Measurements from ENCODE around the gene NFIB. TPM values are rescaled to one million over a fixed set of nuclear protein-coding genes. Genes with fewer than 3 reads are reported as not detected.

NFIB gene
- total RNA-seq, 5 donors from 2014 or later (not counting 1 experiment from before 2014, with no cell fraction given) = 0.15 to 0.89 (median 0.39) TPM; not detected in 1

DNA sequence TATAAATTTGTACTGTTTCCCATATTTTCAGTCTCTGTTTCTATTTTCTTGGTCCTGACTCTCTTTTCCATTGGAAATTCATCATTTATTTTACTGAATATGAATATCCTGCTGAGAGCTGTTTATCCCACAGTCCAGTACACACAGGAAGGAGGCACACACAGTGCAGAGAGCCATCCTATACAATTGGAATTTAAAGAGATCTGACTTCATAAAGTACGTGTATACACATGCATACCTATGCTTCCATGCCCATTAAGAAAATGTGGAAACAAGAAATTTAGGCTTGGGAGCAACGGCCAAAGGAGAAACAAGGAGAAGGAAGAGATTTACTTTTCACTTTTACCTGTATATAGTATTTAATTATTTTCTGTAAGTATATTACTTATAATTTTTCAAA, 99.2 kb downstream of the NFIB start:
- ChIA-PET CTCF (no interaction called here), POLR2A (no interaction called here)
- Mint-ChIP-seq H3K27ac (no peak overlapping the region), H3K27me3 (peaks cover 7 to 8% of the 10 kb centered on the region in 2 donors), H3K36me3 (no peaks in the 10 kb centered on the region), H3K4me1 (no peaks in the 10 kb centered on the region), H3K4me3 (no peak overlapping the region), H3K9me3 (no peaks in the 10 kb centered on the region)
- DNase-seq = no peak
- ATAC-seq (replicated peaks in 1 of 4) = no peak
- H3K4me1 ChIP-seq (ENCODE audit: control insufficient read depth in 1 of 2, extremely low read depth in 1 of 2, insufficient read depth in 2 of 2, low read length in 2 of 2) = no peaks in the 10 kb centered on the region
- H3K27me3 ChIP-seq (replicated peaks in 1 of 2; ENCODE audit: control insufficient read depth in 2 of 2, extremely low read depth in 1 of 2, insufficient read depth in 2 of 2, low read length in 1 of 2) = no peaks in the 10 kb centered on the region
- H3K4me3 ChIP-seq (ENCODE audit: control insufficient read depth in 1 of 2, extremely low read depth in 1 of 2, low read length in 1 of 2) = no peak overlapping the region
- no CpG with 5 or more reads among the region's 2 CpGs for WGBS (ENCODE audit: insufficient coverage)
- H3K27ac ChIP-seq (ENCODE audit: low read length) = no peak overlapping the region
- H3K9me3 ChIP-seq = no peaks in the 10 kb centered on the region
- H3K36me3 ChIP-seq (ENCODE audit: control insufficient read depth in 2 of 2, extremely low read depth in 1 of 2, insufficient read depth in 1 of 2, low read length in 1 of 2) = no peaks in the 10 kb centered on the region

DNA sequence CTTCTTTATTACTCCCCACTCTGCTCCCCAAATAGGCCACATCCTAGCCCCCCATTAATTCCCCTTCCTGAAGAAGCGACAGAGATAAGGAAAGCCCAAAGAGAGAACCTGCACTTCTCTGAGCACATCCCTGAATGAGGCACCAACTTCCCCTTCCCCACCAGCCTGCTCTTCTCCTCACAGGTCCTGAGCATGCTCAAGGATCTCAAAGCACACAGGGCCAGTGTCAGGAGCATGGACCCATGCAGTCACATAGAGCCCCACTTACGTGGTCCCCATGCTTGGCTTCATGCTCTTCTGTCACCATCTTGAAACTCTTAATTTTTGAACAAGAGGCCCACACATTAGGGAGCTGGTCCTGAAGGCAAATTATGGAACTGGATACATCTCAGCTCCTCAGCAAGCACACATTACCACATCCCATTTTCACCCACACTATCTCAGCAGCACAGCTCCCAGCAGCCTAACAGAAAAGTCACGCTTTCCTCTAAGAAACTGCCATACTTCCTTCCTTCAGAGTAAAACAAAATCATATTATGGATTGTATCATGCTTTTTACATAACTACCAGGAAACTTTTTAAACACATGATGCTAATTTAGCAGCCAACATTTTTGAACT, 99.8 kb downstream of the NFIB start:
- Histone ChIP-seq H3K27ac (ENCODE audit: low read length) (no peak overlapping the region), H3K9me3 (no peaks in the 10 kb centered on the region), H3K36me3 (ENCODE audit: control insufficient read depth in 2 of 2, extremely low read depth in 1 of 2, insufficient read depth in 1 of 2, low read length in 1 of 2) (no peaks in the 10 kb centered on the region), H3K27me3 (replicated peaks in 1 of 2; ENCODE audit: control insufficient read depth in 2 of 2, extremely low read depth in 1 of 2, insufficient read depth in 2 of 2, low read length in 1 of 2) (no peaks in the 10 kb centered on the region), H3K4me1 (ENCODE audit: control insufficient read depth in 1 of 2, extremely low read depth in 1 of 2, insufficient read depth in 2 of 2, low read length in 2 of 2) (no peaks in the 10 kb centered on the region), H3K4me3 (ENCODE audit: control insufficient read depth in 1 of 2, extremely low read depth in 1 of 2, low read length in 1 of 2) (no peak overlapping the region)
- no peaks in the 10 kb centered on the region for H3K4me1 Mint-ChIP-seq
- ATAC-seq (replicated peaks in 1 of 4) (no peak), DNase-seq (no peak)
- peaks cover 7 to 11% of the 10 kb centered on the region in 2 donors for H3K27me3 Mint-ChIP-seq
- POLR2A ChIA-PET = no interaction called here
- H3K9me3 Mint-ChIP-seq = no peaks in the 10 kb centered on the region
- CTCF ChIA-PET = no interaction called here
- no peak overlapping the region for H3K27ac Mint-ChIP-seq
- no peak overlapping the region for H3K4me3 Mint-ChIP-seq
- WGBS (ENCODE audit: insufficient coverage) = 78% methylated on average over 3 of the region's 3 CpGs
- H3K36me3 Mint-ChIP-seq = no peaks in the 10 kb centered on the region

DNA sequence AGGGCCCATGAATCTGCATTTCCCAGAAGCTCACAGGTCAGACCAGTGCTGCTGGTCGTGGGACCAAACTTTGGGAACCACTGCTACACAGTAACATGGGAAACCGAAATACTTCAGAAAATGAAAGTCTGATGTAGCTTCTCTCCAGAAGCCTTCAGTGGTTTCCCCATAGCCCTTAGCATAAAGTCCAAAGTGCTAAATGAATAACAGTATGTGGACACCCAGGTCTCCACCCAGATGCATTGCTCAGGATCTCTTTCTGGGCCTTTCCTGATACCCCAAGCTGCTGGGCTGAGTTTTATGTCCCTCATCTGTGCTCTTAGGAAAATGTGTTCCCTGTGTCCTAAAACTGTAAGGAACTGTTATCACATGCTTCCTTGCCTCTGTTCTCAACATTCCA, 100.4 kb downstream of the NFIB start:
- no peak overlapping the region for H3K27ac ChIP-seq (ENCODE audit: low read length)
- H3K9me3 ChIP-seq = no peaks in the 10 kb centered on the region
- CTCF ChIA-PET = no interaction called here
- H3K27me3 ChIP-seq (replicated peaks in 1 of 2; ENCODE audit: control insufficient read depth in 2 of 2, extremely low read depth in 1 of 2, insufficient read depth in 2 of 2, low read length in 1 of 2) = no peaks in the 10 kb centered on the region
- Mint-ChIP-seq H3K27ac (no peak overlapping the region), H3K4me1 (no peaks in the 10 kb centered on the region), H3K27me3 (peaks cover 7 to 11% of the 10 kb centered on the region in 2 donors), H3K36me3 (no peaks in the 10 kb centered on the region), H3K4me3 (no peak overlapping the region), H3K9me3 (no peaks in the 10 kb centered on the region)
- ATAC-seq (replicated peaks in 1 of 4) (no peak), DNase-seq (no peak)
- no peaks in the 10 kb centered on the region for H3K36me3 ChIP-seq (ENCODE audit: control insufficient read depth in 2 of 2, extremely low read depth in 1 of 2, insufficient read depth in 1 of 2, low read length in 1 of 2)
- H3K4me3 ChIP-seq (ENCODE audit: control insufficient read depth in 1 of 2, extremely low read depth in 1 of 2, low read length in 1 of 2) = no peak overlapping the region
- no peaks in the 10 kb centered on the region for H3K4me1 ChIP-seq (ENCODE audit: control insufficient read depth in 1 of 2, extremely low read depth in 1 of 2, insufficient read depth in 2 of 2, low read length in 2 of 2)
- 43% methylated on average over 1 of the region's 2 CpGs for WGBS (ENCODE audit: insufficient coverage)
- POLR2A ChIA-PET = no interaction called here

DNA sequence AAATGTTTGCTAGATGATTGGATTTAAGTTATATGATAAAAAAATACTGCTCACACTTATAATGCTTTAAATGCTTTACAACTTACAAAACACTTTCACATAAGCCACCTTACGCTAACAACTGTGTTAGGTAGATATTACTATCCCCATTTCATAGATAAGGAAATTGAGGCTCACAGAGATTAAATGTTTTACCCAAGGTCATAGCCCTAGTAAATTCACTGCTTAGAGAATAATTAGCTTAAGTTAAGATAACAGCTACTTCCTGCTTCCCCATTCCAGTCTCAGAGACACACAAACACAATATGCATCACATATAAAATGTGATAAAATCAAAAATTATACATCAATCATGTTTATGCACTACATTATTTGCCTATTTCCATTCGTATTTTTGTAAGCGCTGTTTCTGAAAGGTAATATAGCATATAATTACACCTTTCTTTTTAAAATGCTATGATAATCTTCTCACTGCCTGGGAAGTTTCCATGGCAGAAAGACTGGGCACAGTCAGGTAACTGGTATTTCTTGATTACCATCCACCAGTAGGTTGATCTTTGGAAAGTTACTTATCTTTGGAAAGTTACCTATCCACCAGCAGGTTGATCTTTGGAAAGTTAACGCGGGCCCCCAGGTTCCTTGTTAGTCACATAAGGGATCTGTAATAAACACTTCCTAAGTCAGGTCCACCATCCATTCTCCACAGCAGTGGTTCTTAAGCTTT, 101.1 kb downstream of the NFIB start:
- H3K4me1 Mint-ChIP-seq = no peaks in the 10 kb centered on the region
- H3K9me3 Mint-ChIP-seq = no peaks in the 10 kb centered on the region
- no peak overlapping the region for H3K27ac Mint-ChIP-seq
- no peak overlapping the region for H3K4me3 Mint-ChIP-seq
- ChIA-PET POLR2A (no interaction called here), CTCF (interaction anchor here in 1 of 2 donors (0.6 kb wide), 2 partner anchors 10 to 73 kb away, joined by 3 read pairs; no protein-coding TSS in a partner anchor)
- no peak overlapping the region for H3K4me3 ChIP-seq (ENCODE audit: control insufficient read depth in 1 of 2, extremely low read depth in 1 of 2, low read length in 1 of 2)
- DNase-seq (no peak), ATAC-seq (replicated peaks in 1 of 4) (no peak)
- H3K27me3 ChIP-seq (replicated peaks in 1 of 2; ENCODE audit: control insufficient read depth in 2 of 2, extremely low read depth in 1 of 2, insufficient read depth in 2 of 2, low read length in 1 of 2) = no peaks in the 10 kb centered on the region
- no peaks in the 10 kb centered on the region for H3K4me1 ChIP-seq (ENCODE audit: control insufficient read depth in 1 of 2, extremely low read depth in 1 of 2, insufficient read depth in 2 of 2, low read length in 2 of 2)
- H3K27ac ChIP-seq (ENCODE audit: low read length) = no peak overlapping the region
- WGBS (ENCODE audit: insufficient coverage) = 60% methylated on average over 1 of the region's 5 CpGs
- H3K36me3 Mint-ChIP-seq = no peaks in the 10 kb centered on the region
- H3K36me3 ChIP-seq (ENCODE audit: control insufficient read depth in 2 of 2, extremely low read depth in 1 of 2, insufficient read depth in 1 of 2, low read length in 1 of 2) = no peaks in the 10 kb centered on the region
- H3K9me3 ChIP-seq = no peaks in the 10 kb centered on the region
- H3K27me3 Mint-ChIP-seq = peaks cover 7 to 11% of the 10 kb centered on the region in 2 donors

DNA sequence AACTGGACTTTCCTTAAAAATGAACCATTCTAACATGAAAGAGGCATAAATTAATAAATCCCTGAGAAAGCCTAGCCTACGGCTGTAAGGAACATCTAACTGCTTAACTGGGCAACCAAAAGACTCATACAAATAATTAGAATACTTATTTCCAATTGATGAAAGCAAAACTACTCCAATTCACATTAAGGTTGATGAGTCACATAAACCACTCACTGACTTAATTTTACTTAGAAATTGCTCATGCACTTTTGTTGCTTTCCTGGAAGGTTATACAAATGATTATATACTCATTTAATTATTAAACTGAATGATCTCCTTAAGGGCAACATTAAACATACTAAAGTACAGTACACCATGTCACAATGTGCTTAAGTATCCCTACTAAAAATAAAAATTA, 101.9 kb downstream of the NFIB start:
- H3K4me1 ChIP-seq (ENCODE audit: control insufficient read depth in 1 of 2, extremely low read depth in 1 of 2, insufficient read depth in 2 of 2, low read length in 2 of 2) = no peaks in the 10 kb centered on the region
- no peaks in the 10 kb centered on the region for H3K4me1 Mint-ChIP-seq
- peaks cover 7 to 15% of the 10 kb centered on the region in 2 donors for H3K27me3 Mint-ChIP-seq
- H3K27ac ChIP-seq (ENCODE audit: low read length) = no peak overlapping the region
- H3K36me3 Mint-ChIP-seq = no peaks in the 10 kb centered on the region
- WGBS (ENCODE audit: insufficient coverage) = no CpG with 5 or more reads among the region's 1 CpG
- H3K4me3 ChIP-seq (ENCODE audit: control insufficient read depth in 1 of 2, extremely low read depth in 1 of 2, low read length in 1 of 2) = no peak overlapping the region
- ChIA-PET CTCF (interaction anchor here in 1 of 2 donors (0.6 kb wide), 2 partner anchors 9 to 73 kb away, joined by 3 read pairs; no protein-coding TSS in a partner anchor), POLR2A (no interaction called here)
- no peak overlapping the region for H3K4me3 Mint-ChIP-seq
- ATAC-seq (replicated peaks in 1 of 4) = no peak
- H3K9me3 ChIP-seq = no peaks in the 10 kb centered on the region
- H3K27me3 ChIP-seq (replicated peaks in 1 of 2; ENCODE audit: control insufficient read depth in 2 of 2, extremely low read depth in 1 of 2, insufficient read depth in 2 of 2, low read length in 1 of 2) = no peaks in the 10 kb centered on the region
- H3K9me3 Mint-ChIP-seq = no peaks in the 10 kb centered on the region
- H3K27ac Mint-ChIP-seq = no peak overlapping the region
- no peaks in the 10 kb centered on the region for H3K36me3 ChIP-seq (ENCODE audit: control insufficient read depth in 2 of 2, extremely low read depth in 1 of 2, insufficient read depth in 1 of 2, low read length in 1 of 2)
- no peak for DNase-seq

DNA sequence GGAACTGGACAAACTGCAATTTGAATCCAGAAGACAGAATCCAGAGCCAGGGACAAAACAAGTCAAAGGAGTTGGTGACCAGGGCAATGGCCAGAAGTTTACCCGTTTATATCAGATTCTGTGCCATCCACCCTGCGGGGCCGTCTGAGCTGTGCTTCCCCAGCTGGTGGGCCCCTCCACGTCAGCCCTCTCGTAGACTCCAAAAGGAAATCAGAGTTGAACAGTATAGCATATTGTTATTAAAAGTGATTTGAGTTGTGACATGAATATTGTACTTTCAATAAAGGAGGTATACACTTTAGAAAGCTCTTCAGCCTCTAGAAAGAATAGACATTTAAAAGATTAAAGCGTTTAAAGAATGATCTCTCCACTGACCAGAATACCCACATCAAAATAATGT, 102.4 kb downstream of the NFIB start:
- Mint-ChIP-seq H3K27me3 (peaks cover 7 to 15% of the 10 kb centered on the region in 2 donors), H3K27ac (no peak overlapping the region), H3K36me3 (no peaks in the 10 kb centered on the region), H3K4me1 (no peaks in the 10 kb centered on the region), H3K9me3 (no peaks in the 10 kb centered on the region), H3K4me3 (no peak overlapping the region)
- no peaks in the 10 kb centered on the region for H3K27me3 ChIP-seq (replicated peaks in 1 of 2; ENCODE audit: control insufficient read depth in 2 of 2, extremely low read depth in 1 of 2, insufficient read depth in 2 of 2, low read length in 1 of 2)
- H3K36me3 ChIP-seq (ENCODE audit: control insufficient read depth in 2 of 2, extremely low read depth in 1 of 2, insufficient read depth in 1 of 2, low read length in 1 of 2) = no peaks in the 10 kb centered on the region
- DNase-seq (no peak), ATAC-seq (replicated peaks in 1 of 4) (no peak)
- H3K4me3 ChIP-seq (ENCODE audit: control insufficient read depth in 1 of 2, extremely low read depth in 1 of 2, low read length in 1 of 2) = no peak overlapping the region
- CTCF ChIA-PET = no interaction called here
- H3K4me1 ChIP-seq (ENCODE audit: control insufficient read depth in 1 of 2, extremely low read depth in 1 of 2, insufficient read depth in 2 of 2, low read length in 2 of 2) = no peaks in the 10 kb centered on the region
- WGBS (ENCODE audit: insufficient coverage) = 20% methylated on average over 2 of the region's 6 CpGs
- POLR2A ChIA-PET = no interaction called here
- no peak overlapping the region for H3K27ac ChIP-seq (ENCODE audit: low read length)
- no peaks in the 10 kb centered on the region for H3K9me3 ChIP-seq

Data from T-cell (primary cell).